HG02588 (cell line): ENCODE measurements around the gene GULP1.
"Not testable (repeated sequence)": the region's sequence is repeated elsewhere in the genome, so short reads cannot be mapped to it uniquely, and the experiment has no call there.

Experiments used
- ATAC-seq: cut with Tn5 transposase; IDR thresholded peaks from one replicate; pipeline ENCODE4 v1.9.1; 2021; ENCODE audit warnings: mild to moderate bottlenecking, moderate library complexity; ENCODE audit not compliant: unreplicated experiment

The GULP1 gene

GRCh38 chr2:188292348-188293239, 920 bp downstream of the GULP1 start:
- no peak for ATAC-seq

GRCh38 chr2:188293601-188294351, 2.1 kb downstream of the GULP1 start:
- ATAC-seq: no peak

GRCh38 chr2:188294352-188294926, 2.8 kb downstream of the GULP1 start:
- no peak for ATAC-seq

- ATAC-seq: no peak
Measured at GRCh38 chr2:188295067-188295685, 3.5 kb downstream of the GULP1 start.

- no peak for ATAC-seq
Measured at GRCh38 chr2:188297978-188298377, 6.3 kb downstream of the GULP1 start.

GRCh38 chr2:188298937-188299371, 7.3 kb downstream of the GULP1 start:
- ATAC-seq: not testable (repeated sequence)

GRCh38 chr2:188303363-188304031, 11.8 kb downstream of the GULP1 start:
- no peak for ATAC-seq

- ATAC-seq: no peak
Measured at GRCh38 chr2:188305271-188305670, 13.6 kb downstream of the GULP1 start.

- ATAC-seq: no peak
Measured at GRCh38 chr2:188306271-188306670, 14.6 kb downstream of the GULP1 start.

- ATAC-seq: no peak
Measured at GRCh38 chr2:188307850-188308283, 16.2 kb downstream of the GULP1 start.

GRCh38 chr2:188308483-188308882, 16.8 kb downstream of the GULP1 start:
- ATAC-seq: no peak

- no peak for ATAC-seq
Measured at GRCh38 chr2:188309364-188309763, 17.7 kb downstream of the GULP1 start.

- ATAC-seq: no peak
Measured at GRCh38 chr2:188314314-188315054, 22.8 kb downstream of the GULP1 start.

- no peak for ATAC-seq
Measured at GRCh38 chr2:188315750-188316149, 24.1 kb downstream of the GULP1 start.

- no peak for ATAC-seq
Measured at GRCh38 chr2:188316342-188316741, 24.7 kb downstream of the GULP1 start.

GRCh38 chr2:188316791-188317423, 25.2 kb downstream of the GULP1 start:
- no peak for ATAC-seq

- ATAC-seq: no peak
Measured at GRCh38 chr2:188318161-188318749, 26.6 kb downstream of the GULP1 start.

GRCh38 chr2:188319838-188320237, 28.2 kb downstream of the GULP1 start:
- ATAC-seq: no peak

- no peak for ATAC-seq
Measured at GRCh38 chr2:188320861-188321260, 29.2 kb downstream of the GULP1 start.
